ENCODE data around the gene IFT88.

Gene IFT88

GRCh38 chr13:20685092-20685491 is 118.1 kb downstream of the IFT88 start:
- no peak for DNase-seq (ENCODE audit: low spot score)

GRCh38 chr13:20686167-20686566 is 119.2 kb downstream of the IFT88 start:
- no peak for DNase-seq (ENCODE audit: low spot score)

DNA sequence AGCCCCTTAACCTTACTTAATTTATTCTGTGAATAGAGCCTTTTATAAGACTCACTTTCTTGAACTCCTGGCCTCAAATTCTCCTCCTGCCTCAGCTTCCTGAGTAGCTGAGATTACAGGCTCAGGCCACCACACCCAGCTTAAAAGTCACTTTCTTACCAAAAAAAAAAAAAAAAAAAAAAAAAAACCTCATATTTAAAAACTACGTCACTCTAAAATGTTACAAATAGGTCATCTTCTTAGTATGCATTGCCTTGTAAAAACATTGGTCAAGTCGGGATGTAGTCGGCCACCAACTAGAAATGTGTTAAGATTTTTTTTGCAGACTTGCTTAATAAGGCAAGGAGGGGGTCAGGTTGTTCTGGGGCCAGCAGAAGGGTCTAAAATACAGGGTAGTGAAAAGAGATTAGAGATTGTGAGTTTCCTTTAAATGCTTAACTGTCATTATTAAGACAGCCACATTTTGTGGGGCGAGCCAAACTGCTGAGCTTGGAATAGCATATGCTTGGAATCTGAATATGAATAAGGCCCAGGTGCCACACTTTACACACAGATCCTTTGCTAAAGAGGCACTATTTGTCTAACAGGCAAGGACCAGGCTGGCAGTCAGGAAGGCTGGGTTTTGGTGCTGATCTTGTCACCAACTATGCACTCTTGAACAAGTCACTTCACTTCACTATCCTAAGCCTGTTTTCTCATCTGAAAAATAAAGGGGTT is 120.1 kb downstream of the IFT88 start:
- DNase-seq (ENCODE audit: low spot score) = no peak

- DNase-seq (ENCODE audit: low spot score) = no peak
Measured at GRCh38 chr13:20689291-20689690, 122.3 kb downstream of the IFT88 start.

GRCh38 chr13:20691616-20692015 is 124.7 kb downstream of the IFT88 start:
- DNase-seq (ENCODE audit: low spot score) = no peak

DNA sequence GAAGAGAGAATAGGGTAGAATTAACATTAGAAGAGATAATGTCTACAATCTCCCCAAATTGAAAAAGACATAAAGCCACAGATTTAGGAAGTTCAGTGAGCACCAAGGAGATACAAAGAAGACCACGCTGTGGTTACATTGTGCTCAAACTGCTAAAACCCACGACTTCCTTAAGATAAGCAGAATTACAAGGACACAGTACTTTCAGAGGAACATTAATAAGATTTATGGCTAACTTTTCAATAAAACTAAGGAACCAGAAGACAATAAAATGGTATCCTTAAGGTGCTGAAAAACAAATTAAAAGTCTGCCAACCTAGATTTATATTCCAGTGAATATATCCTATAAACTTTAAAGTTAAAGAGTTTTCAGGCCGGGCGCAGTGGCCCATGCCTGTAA is 129.1 kb downstream of the IFT88 start:
- DNase-seq (ENCODE audit: low spot score) = no peak

DNA sequence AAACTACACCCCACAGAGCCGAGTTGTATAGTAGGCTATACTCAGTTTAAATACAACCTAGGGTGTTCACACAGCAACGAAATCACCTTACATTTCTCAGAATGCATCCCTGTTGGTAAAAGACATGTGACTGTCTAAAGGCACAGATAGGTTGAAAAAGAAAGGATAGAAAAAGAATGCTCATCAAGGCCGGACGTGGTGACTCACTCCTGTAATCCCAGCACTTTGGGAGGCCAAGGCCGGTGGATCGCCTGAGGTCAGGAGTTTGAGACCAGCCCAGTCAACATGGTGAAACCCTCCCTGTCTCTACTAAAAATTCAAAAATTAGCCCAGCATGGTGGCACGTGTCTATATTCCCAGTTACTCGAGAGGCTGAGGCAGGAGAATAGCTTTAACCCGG is 132.8 kb downstream of the IFT88 start:
- no peak for DNase-seq (ENCODE audit: low spot score)

DNA sequence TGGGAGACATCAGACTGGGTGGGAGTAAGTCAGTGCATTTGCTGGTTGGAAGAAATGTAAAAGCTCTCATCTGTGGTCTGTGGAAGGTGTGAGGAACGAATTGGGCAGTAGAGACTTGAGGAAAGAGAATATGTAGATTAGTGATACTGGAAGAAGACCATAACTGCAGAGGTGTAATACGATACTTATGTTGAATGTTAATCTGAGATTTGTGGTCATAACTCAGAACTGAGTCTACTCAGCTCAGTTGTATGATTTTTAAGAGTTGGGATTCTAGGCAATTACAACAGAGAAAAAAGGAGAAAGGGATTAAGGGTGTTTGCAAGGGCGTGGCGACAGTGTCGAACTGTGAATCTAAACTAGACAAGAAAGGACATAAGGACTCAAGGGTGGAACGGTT is 133.3 kb downstream of the IFT88 start:
- DNase-seq (ENCODE audit: low spot score) = no peak

GRCh38 chr13:20701461-20701860 is 134.5 kb downstream of the IFT88 start:
- no peak for DNase-seq (ENCODE audit: low spot score)

- DNase-seq (ENCODE audit: low spot score) = no peak
Measured at GRCh38 chr13:20702530-20702914, 135.6 kb downstream of the IFT88 start.

GRCh38 chr13:20702915-20703779 is 136.2 kb downstream of the IFT88 start, which contains the start of gene IL17D:
TSS of gene IL17D (plus strand) at chr13:20703699. CDS start at chr13:20704002, 303 bp downstream.
- peak; percentile 35 for DNase-seq (ENCODE audit: low spot score)

DNA sequence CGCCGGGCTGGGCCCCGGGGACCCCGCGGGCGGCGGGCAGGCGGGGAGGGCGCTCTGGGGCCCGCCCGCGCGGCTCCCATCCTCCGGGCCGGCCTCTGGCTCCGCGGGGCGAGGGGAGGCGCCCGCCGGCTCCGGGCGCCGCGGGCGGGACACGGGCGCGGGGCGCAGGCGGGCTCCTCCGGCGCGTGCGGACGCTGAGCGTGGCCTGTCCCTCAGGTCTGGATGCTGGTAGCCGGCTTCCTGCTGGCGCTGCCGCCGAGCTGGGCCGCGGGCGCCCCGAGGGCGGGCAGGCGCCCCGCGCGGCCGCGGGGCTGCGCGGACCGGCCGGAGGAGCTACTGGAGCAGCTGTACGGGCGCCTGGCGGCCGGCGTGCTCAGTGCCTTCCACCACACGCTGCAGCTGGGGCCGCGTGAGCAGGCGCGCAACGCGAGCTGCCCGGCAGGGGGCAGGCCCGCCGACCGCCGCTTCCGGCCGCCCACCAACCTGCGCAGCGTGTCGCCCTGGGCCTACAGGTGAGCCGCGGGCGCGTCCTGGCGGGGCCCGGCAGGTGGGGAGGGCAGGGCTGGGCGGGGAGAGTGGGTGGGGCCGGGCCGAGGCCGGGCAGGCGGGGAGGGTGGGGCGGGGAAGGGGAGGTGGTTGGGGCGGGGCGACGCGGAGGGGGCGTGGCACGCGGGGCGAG is 137.0 kb downstream of the IFT88 start:
- peak; percentile 69 for DNase-seq (ENCODE audit: low spot score)

GRCh38 chr13:20704459-20705069 is 137.6 kb downstream of the IFT88 start:
- DNase-seq (ENCODE audit: low spot score) = no peak

GRCh38 chr13:20706661-20707060 is 139.7 kb downstream of the IFT88 start:
- no peak for DNase-seq (ENCODE audit: low spot score)

DNA sequence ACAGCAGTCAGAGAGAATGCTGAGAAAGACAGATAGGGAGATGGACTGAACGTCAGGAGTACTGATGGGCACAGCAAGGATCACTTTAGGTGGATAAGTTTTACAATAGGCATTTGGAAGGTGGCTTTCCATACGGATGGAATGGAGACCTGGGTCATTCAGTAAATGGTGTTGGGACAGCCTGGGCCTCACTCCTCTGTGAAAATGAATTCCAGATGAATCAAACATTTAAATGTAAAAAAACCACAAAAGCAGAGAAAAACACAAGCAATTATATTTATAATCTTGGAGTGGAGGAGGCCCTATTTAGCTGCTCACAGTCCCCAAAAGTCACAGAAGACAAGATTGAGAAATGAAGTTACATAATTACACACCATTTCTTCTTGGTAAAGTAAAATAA is 141.3 kb downstream of the IFT88 start:
- DNase-seq (ENCODE audit: low spot score) = no peak

GRCh38 chr13:20709369-20709768 is 142.4 kb downstream of the IFT88 start:
- DNase-seq (ENCODE audit: low spot score) = no peak

DNA sequence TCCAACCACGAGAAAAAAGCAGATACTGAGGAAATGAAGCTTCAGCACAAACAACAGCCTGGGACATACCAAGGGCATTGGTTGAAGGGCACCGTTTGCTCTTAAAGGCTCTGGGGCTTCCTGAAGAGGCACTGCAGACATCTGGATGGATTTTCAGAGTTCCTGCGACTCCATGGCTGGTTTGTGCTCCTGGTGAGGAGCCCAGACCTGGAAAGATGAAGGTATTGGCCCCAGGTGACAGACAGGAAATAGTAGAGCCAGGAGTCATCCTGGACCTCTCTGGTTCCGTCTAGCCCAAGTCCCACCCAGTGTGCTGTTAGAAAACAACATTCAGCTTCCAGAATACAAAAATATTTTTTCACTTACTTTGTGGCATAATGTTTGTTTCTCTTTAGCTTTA is 142.8 kb downstream of the IFT88 start:
- no peak for DNase-seq (ENCODE audit: low spot score)

GRCh38 chr13:20711301-20712044 is 144.5 kb downstream of the IFT88 start:
- peak; percentile 36 for DNase-seq (ENCODE audit: low spot score)

DNA sequence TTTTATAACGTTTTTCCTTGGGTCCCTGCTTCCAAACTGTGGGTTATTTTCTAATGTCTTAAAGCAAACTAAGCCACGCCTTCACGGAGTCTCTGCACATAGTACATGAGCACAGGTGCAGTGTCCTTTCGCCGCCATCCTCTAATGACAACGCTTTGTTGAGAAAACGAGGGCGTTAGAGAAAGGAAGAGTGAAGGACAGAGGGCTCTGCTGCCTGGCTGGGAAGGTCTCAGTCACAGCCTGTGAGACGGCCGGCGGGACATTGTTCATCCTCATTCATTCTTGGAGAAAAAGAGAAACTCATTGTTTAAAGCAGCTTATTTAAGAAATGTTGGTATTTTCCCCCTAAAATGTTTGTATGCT is 146.0 kb downstream of the IFT88 start:
- no peak for DNase-seq (ENCODE audit: low spot score)

GRCh38 chr13:20713751-20714150 is 146.8 kb downstream of the IFT88 start:
- DNase-seq (ENCODE audit: low spot score) = no peak

GRCh38 chr13:20714161-20714560 is 147.2 kb downstream of the IFT88 start:
- no peak for DNase-seq (ENCODE audit: low spot score)
